Measurements from ENCODE around the gene INMT.

Gene INMT

DNA sequence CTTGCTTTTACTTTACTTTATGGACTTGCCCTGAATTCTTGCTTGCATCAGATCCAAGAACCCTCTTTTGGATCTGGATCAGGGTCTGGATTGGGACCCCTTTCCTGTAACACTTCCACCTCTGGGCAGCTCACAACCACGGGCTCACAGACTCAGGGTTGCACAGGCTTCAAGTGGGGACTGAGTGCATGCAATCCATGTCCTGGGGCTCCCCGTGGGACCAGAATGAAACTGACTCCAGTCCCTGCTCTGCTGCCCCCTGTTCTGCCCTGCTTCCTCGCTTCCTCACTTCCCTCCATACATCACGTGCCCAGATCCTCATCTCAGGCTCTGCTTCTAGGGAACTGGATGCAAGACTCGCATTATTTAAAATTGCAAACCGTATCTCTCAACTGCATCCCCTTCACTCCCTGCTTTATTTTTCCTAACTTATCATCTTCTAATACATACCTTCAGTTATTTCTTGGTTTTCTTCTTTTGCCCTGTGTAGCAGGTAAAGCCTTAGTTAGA, 23.3 kb upstream of the INMT start:
- no peak for DNase-seq (ENCODE audit: low read depth in 3 of 3)

DNA sequence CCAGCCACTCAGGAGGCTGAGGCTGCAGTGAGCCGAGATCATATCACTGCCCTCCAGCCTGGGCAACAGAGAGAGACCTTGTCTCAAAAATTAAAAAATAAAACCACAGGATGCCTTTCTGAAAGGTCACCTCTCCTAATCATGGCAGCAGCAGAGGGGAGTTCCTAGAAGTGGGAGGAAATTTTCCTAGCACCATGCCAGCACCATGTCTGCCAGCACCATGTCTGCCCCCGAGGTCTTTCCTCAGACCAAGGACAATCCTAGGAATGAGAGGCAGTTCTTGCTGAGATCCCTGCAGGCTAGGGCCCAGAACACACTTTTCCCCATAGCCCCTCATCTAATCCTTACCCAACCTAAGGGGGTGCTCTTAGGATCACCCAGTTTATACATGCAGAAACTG, 22.3 kb upstream of the INMT start:
- DNase-seq (ENCODE audit: low read depth in 3 of 3) = no peak

DNA sequence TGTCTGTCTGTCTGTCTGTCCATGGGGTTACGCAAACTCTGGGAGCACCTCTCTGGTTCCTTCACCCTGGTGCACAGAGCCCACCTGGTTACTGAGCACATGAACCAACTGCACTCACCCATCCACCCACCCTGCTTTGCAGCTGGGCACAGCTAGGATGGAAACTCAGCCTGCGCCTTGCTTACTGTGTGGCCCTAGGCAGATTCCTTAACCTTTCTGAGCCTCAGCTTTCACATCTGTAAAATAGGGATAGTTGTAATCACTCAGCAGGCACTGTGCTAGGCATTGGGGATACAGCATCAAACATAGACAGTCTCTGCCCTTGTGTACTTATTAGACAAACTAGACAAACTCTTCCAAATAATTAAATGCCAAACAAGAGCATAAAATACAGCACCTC, 21.8 kb upstream of the INMT start:
- no peak for DNase-seq (ENCODE audit: low read depth in 3 of 3)

DNA sequence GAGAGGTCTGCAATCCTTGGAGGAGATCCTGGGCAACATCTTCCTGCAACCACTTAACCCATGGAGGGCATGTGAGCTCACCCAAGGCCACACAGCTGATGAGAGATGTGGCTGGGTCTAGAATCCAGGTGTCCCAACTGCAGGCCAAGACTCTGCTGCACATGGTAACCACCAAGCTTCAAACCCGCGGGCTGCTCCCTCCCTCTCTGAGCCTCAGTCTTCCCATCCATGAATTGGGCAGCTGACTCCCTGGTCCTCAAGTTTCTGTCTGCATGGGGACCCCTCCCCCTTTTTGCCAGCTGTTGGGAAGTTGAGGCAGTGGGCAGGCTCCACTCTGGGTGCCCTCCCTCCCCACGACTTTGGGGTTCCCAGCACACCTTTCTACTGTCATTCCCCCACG, 20.9 kb upstream of the INMT start:
- no peak for DNase-seq (ENCODE audit: low read depth in 3 of 3)

DNA sequence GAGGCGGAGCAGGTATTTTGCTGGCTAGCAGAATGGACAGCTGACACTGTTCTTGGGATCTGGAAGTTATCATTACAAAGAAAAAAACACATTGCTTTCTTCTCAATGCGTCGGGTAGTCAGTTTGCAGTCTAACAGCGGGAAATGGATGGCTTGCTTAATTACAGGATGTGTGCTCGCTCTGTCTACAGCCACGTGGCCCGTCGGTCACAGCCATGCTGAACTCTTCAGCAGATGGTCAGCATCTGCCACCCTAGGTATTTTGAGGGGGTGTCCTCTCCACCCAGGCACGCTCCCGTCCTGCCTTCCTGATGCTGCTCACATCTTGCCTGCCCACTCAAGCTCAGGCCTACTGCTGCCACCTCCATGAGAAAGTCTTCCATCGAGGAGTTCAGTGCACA, 20.4 kb upstream of the INMT start:
- DNase-seq (ENCODE audit: low read depth in 3 of 3) = no peak

DNA sequence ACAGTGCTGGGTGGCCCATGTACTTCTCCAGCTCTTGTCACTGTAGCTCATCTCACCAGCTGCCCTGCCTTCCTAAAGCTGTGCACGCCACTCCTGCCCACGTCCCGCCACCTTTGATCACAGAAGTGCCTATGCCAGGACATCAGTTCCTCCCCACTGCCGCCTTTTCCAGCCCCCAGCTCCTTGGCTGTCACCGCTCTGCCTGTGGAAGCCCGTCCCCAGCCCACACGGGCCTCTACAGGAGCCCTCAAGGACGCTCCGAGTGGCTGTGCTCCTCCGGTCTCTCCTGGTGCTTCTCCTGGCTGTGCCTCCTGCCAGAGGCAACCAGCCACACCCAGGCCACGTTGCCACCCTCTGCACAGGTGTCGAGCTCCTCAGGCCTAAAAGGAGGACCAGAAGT, 19.3 kb upstream of the INMT start:
- no peak for DNase-seq (ENCODE audit: low read depth in 3 of 3)

DNA sequence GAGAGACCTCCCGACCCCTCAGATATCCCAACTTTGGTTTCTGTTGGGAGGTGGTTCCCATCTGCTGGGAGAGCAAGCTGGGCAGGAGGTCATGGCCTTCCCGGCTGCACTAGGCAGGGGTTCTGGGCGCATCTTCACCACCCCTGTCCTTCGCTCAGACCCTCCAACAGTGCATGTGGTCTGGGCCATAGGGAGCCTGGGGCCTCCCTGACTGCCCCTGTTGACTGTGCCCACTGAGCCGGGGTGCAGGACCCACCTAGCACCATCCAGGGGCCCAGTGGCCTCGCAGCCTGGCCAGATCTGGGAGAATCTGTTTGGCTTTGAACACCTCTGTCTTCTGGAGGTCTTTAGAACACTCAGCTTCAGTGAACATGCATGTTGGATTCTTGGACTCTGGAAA, 18.7 kb upstream of the INMT start:
- DNase-seq (ENCODE audit: low read depth in 3 of 3) = no peak

DNA sequence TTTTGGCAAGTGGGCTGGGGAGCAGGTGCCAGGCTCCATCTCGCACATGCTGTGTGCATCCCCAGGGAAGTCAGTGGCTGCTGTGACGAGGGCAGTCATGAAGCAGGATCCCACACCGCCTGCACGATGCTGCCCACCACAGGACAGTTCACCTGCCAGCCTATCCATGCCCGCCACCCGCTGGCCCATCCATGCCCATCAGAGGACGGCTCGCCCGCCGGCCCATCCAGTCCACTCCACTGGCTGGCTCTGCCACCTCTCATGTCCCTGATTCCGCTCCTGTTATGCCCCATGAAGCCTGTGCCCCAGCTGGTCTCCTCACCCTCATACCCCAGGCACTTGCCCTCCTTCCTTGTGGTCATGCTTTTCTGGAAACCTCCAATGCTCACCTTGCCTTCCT, 18.2 kb upstream of the INMT start:
- no peak for DNase-seq (ENCODE audit: low read depth in 3 of 3)

DNA sequence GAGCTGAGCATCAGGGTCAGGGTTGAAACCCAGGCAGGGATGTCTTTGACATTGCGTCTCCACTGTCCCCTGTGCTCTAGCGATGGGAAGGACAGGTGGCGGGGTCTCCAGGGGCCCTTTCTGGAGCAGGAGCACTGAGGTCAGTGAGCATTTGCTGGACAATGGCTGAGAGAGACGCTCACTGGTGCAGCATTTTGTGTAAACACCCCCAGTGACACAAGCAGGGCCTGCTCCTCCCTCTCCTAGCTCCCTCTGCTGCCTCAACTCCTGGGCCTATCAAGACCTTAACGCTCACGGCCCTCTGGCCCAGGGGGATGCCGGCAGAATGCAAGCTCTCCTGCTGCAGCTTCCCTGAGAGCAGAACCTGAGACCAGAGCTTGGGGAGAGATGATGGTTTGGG, 17.4 kb upstream of the INMT start:
- no peak for DNase-seq (ENCODE audit: low read depth in 3 of 3)

DNA sequence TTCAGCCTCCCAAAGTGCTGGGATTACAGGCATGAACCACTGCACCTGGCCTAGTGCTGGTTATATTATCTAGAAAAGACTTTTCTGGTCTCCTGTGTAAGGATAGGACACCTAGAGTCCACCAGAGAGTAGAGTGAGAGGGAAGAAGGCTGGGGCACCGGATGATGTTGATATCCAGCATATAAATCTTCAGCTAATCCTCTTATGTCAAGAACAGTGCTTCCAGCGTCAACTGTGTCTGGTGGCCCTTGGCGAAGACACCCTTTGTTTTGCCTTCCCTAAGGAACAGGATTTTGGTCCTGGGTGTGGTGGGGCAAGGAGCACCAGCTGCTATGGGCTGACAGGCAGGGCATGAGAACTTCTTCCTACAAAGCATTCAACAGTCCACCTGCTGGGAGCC, 16.3 kb upstream of the INMT start:
- no peak for DNase-seq (ENCODE audit: low read depth in 3 of 3)

DNA sequence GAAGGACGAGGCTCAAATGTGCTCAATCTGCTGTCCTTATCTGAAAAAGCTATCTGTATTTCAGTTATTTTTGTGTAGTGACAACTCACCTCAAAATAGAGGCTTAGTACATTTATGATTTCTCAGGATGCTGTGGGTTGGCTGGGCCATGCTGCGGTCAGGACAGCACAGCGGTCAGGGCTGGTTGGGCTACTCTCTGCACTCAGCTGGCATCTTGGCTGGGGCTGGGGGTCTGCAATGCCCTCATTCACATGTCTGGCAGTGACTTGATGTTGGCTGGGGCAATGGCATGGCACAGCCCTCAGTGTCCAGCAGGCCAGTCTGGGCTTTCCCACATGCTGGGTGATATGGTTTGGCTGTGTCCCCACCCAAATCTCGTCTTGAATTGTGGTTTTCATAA, 15.6 kb upstream of the INMT start:
- no peak for DNase-seq (ENCODE audit: low read depth in 3 of 3)

DNA sequence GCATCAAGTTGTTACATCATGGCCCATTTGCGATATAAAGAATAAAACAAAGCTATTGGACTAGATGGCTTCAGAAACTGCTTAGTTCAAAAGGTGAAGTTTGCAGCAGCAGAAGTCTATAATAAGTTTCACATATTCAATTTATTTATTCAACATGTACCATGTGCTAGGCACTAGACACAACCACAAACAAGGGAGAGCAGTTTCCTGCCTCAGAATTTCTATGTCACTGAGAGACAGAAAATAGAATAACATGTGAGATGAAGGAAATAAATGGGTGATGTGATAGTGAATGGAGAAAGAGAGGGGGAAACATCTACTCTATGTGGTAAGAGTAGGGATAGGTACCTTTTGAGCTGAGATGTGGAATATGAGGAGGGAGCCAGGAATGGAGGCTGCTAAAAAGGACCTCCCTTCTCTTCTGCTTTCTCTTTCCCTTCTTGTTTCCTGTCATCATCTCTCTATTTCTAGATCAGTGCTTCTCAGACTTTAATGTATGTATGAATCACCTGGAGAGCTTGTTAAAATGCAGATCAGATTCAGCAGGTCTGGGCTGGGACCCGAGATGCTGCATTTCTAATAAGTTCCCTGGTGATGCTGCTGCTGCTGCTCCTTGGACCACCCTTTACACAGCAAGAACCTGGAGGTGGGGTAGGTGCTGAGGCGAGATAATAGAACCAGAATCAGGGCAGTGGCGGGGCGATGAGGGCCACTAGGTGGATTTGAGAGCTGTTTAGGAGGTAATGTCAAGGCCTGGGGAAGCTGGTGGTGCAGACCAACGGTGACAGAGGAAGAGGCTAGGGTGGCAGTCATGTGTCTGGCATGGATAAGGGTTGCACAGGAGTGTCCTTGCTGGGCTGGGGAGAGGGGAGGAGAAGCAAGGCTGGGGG, 13.7 kb upstream of the INMT start:
- no peak for DNase-seq (ENCODE audit: low read depth in 3 of 3)

DNA sequence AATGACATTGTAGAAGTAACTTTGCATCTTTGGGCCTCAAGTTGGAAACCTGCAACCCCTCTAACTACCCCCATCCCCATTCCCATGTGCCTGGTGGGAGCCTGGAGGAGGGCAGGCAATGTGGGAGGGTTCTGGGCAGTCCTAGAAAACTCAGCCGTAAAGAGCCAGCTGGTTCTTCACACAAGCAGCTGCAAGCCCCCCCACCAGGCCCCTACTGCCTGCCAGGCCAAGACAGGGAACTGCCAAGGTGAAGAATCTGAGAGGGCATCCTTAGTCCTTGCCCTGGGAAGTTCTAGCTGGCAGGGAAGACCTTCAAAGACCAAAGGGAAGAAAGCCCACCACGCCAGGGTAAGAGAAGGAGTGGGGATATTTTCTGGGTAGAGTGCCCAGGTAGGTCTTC, 12.2 kb upstream of the INMT start:
- no peak for DNase-seq (ENCODE audit: low read depth in 3 of 3)

DNA sequence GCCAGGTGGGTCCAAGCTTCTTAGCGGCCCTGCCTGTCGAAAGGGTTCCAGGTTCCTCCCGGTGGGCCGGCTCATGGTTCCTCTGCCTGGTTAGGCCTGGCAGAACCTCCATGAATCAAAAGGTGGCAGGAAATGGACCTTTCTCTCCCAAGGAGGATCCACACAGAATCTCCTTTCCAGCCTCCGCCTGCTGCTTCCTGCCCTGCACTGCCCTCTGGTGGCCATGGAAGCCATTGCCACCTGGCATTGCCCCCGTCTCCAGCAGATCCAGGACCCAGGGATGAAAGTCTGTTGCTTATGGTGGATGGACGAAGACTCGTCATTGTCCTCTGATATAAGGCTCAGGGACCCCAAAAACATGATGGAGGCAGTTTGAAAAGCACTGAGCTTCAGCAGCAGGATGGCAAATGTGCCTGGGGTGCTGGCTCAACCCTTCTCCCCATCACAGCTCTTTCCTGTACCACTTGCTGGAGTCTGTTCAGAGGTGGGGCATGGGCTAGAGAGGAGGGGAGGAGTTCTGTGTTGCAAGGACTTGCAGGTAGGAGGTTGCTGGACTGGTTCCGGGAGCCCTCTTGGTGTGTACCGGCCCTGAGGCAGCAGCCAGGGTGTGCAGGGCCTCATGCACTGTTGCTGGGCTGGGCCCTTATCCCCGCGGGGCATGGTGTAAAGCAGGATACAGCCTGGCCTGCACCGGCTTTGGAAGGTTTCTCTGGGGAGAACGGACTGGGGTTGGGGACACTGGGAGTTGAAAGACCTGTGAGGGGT, 11.3 kb upstream of the INMT start:
- DNase-seq (ENCODE audit: low read depth in 3 of 3) = peak; percentile 48 to 58 (median 53)

DNA sequence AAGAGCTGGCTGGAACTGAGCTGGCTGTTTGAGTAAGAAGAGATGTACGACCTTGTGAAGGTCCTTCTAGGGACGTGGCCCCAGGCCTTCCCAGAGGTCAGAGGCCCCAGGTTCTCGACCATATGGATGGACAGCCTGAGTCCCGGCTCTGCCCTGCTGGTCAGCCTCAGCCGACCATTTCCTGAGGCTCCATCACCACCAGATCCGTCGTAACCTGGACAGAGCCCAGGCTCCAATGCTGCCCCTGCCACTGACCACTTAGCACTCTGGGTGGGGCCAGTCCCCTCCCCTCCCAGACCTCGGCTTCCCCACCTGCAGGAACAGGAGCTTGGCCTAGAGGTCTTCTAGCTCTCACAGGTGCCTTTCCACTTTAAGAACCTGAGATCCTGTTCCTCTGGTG, 10.6 kb upstream of the INMT start:
- no peak for DNase-seq (ENCODE audit: low read depth in 3 of 3)

DNA sequence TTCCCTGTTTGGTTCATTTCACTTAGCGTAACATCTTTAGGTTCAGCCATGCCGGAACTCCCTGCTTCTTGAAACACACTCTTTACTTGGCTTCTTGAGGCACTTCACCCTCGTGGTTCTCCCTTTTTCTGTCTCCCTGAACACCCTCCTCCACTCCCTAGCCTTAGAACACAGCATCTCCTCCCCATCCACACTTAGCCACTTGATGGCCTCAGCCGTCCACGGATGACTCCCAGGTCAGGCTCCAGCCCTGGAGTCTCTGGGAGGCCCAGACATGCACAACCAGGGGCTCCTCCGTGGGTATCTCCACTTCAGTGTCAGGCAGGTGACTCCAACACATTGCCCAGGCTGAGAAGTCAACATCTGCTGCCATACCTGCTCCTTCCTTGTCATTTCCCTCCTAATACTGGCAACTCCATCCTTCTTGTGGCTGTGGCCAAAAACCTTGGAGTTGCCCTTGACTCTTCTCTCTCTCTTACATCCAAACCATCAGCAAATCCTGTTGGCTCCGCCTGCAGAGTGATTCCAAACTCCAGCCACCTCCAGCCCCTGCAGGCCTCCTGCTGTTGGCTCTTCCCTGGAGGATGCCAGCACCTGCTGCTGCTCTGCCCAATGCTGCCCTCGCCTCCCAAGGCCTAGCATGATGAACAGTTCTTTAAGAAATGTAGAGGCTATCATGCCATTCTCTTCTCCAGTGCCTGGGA, 8.4 kb upstream of the INMT start:
- no peak for DNase-seq (ENCODE audit: low read depth in 3 of 3)

DNA sequence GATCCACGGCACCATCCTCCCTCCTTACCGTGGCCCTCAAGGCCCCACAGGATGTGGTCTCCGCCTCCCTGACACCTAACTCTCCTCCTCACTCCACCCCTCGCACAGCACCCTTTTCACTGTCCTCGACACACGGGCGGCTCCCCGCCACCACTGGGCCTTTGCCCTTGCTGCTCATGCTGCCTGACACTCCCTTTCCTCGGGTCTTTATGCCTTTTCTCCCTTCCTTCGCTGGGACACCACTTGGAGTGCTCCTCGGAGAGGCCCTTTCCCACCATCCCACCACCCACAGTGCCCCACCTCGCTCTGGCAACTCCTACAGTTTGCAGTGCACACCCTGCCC, 7.9 kb upstream of the INMT start:
- no peak for DNase-seq (ENCODE audit: low read depth in 3 of 3)

DNA sequence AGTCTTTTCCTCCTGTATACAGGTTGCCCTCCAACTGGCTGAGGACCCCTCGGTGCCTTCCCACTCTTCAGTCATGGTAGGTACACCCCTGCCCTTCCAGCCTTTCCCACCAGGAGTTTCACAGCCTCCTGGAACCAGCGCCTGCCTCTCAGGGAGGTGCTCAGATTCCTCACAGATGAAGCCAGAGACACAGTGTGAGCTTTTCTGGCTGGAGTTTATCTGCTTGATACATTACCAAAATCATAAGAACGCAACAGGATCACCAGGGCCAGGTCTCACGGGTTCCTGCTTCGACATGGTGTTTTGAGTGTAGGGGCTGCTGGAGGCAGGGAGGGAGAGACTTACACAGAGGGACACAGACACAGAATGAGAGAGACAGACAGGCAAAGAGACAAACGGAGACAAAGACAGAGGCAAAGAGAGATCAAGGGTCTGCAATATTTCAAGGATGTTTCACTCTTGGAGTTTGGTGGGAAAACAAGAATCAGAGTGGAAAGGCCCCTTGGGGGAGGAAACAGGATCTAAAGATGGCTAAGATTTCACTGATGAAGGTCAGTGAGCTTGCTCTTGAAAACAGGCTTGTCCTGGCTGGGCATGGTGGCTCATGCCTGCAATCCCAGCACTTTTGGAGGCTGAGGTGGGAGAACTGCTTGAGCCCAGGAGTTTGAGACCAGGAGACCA, 6.5 kb upstream of the INMT start:
- no peak for DNase-seq (ENCODE audit: low read depth in 3 of 3)

DNA sequence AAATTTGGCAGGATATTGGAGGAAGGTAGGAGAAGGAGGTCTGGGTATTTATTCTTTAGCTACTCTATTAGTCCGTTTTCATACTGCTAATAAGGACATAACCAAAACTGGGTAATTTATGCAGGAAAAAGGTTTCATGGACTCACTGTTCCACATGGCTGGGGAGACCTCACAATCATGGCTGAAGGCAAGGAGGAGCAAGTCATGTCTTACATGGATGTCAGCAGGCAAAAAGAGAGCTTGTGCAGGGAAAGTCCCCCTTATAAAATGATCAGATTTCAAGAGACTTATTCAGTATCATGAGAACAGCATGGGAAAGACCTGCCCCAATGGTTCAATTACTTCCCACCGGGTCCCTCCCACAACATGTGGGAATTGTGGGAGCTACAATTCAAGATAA, 1.9 kb upstream of the INMT start:
- no peak for DNase-seq (ENCODE audit: low read depth in 3 of 3)

DNA sequence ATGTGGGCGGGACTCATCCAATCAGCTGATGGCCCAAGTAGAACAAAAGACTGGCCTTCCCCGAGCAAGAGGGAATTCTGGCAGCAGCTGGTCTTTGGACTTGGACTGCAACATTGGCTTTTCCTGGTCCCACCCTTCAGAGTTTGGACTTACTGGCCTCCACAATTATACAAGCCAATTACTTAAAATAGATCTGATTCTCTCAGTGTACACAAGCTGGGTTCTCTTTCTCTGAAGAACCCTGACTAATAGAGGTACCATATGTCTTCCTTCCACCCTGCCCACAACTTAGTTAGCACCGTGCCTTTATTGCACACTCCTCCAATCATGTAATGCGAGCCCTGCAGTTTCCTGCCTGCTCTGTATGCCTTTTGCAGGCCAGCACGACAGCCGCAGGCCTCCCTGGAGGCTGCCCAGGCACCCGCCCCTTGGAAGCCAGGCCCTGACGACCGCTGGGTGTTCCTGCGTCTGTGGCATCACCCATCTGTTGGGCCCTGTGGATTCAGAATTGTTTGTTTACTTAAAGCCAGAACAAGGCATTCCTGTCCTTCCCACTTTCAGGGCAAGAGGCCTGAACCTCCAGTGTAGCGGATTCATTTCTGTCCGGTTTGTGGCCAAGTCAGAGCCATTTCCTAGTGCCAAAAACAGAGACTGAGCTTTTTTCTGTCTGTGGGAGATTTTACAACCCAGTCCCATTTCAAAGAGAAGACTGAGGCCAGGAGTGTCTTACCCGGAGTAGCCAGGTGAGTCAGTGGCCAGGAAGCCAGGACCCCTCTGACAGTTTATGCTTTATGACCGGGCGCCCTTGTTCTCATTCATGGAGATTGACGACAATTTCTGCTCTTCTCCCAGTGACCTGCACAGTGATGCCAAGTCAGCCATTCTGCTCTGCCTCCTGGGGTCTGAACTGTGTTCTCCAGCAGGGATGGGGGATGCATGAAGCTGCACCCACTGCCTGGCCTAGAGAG, 968 bp upstream of the INMT start:
- no peak for DNase-seq (ENCODE audit: low read depth in 3 of 3)

DNA sequence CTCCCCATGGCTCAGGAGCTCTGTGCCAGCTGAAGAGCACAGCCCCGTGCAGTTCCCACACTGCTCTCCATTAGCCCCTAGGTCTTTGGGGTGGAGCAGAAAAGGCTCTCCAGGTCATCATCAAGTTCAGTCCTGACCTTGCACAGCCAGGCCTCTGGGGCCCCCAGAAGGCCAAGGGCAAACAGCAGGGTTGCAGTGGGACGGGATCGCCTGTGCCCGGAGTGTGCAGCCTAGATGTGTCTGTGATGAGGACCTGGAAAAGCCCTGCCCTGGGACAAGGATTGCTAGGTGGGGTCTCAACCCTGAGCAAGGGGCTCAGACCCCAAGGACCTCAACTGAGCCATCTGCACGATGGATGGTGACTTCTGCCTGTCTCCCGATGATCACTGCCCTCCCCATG, 549 bp downstream of the INMT start:
- no peak for DNase-seq (ENCODE audit: low read depth in 3 of 3)

Data from stimulated activated CD4-positive, alpha-beta T cell treated with anti-CD3 and anti-CD28 coated beads, TNF-alpha, amount 100 ng/mL, for 4 hours (primary cell).